Measurements from ENCODE around the gene MIF.

Gene MIF

DNA sequence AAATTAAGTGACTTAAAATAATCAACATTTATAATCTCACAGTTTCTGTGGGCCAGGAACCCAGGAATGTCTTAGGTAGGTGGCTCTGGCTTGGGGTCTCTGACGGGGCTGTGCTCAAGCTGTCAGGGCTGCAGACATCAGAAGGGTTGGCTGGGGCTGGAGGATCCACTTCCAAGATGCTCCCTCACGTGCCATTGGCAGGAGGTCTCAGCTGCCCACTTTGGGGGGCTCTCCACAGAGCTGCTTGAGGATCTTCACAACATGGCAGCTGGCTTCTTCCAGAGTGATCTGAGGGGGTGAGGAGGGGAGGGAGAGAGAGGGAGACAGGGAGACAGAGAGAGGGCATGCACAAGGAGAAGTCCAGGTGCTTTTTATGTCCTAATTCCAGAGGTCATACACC is 18.4 kb upstream of the MIF start:
- no peak overlapping the region for H3K4me3 ChIP-seq (ENCODE audit: low read length, poor library complexity, severe bottlenecking)
- TF ChIP-seq, protein P1, sequence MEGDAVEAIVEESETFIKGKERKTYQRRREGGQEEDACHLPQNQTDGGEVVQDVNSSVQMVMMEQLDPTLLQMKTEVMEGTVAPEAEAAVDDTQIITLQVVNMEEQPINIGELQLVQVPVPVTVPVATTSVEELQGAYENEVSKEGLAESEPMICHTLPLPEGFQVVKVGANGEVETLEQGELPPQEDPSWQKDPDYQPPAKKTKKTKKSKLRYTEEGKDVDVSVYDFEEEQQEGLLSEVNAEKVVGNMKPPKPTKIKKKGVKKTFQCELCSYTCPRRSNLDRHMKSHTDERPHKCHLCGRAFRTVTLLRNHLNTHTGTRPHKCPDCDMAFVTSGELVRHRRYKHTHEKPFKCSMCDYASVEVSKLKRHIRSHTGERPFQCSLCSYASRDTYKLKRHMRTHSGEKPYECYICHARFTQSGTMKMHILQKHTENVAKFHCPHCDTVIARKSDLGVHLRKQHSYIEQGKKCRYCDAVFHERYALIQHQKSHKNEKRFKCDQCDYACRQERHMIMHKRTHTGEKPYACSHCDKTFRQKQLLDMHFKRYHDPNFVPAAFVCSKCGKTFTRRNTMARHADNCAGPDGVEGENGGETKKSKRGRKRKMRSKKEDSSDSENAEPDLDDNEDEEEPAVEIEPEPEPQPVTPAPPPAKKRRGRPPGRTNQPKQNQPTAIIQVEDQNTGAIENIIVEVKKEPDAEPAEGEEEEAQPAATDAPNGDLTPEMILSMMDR (conservative IDR thresholded peaks at IDR 0.05; ENCODE audit: low read length) = no peak
- no peaks in the 10 kb centered on the region for H3K79me2 ChIP-seq (ENCODE audit: insufficient read depth, low read length)

DNA sequence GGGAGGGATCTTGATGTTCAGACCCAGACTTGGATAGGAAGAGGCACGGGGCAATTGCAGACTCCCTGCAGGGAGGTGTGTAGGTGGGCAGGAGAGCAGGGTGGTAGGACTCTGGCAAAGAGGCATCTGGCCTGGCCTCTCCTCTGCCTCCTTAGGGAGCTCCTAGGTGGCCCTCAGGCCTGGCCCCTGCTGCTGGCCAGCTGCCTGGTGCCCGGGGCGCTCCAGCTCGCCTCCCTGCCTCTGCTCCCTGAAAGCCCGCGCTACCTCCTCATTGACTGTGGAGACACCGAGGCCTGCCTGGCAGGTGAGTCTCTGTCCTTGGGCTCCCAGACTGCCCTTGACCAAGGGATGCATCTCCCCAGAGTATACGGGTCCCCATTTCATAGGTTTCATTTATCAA is 16.6 kb upstream of the MIF start:
- H3K79me2 ChIP-seq (ENCODE audit: insufficient read depth, low read length) = no peaks in the 10 kb centered on the region
- no peak overlapping the region for H3K9ac ChIP-seq (ENCODE audit: low read depth, low read length, poor library complexity, severe bottlenecking)
- H3K4me1 ChIP-seq (ENCODE audit: insufficient read depth, low read length, poor library complexity, severe bottlenecking) = no peaks in the 10 kb centered on the region
- H2AFZ ChIP-seq (ENCODE audit: low read length) = no peak overlapping the region
- peaks cover 4% of the 10 kb centered on the region; the same call in 1 of the 2 replicates for H3K36me3 ChIP-seq (ENCODE audit: insufficient read depth, low read length)
- H3K9me2 ChIP-seq (replicated peaks; ENCODE audit: low read depth, low read length) = no peaks in the 10 kb centered on the region
- no peak overlapping the region for H3K4me2 ChIP-seq (ENCODE audit: low read depth, low read length, poor library complexity, severe bottlenecking)
- TF ChIP-seq, protein P1 (conservative IDR thresholded peaks at IDR 0.05; ENCODE audit: low read length) = no peak
- no peak for TF ChIP-seq EZH2phosphoT487 (IDR thresholded peaks at IDR 0.05; ENCODE audit: borderline replicate concordance)
- no peaks in the 10 kb centered on the region for H4K20me1 ChIP-seq (ENCODE audit: insufficient read depth, low read length, poor library complexity, severe bottlenecking)
- no peaks in the 10 kb centered on the region for H3F3A ChIP-seq (ENCODE audit: low read depth)
- no peak overlapping the region for H3K4me3 ChIP-seq (ENCODE audit: low read length, poor library complexity, severe bottlenecking)
- H3K27me3 ChIP-seq (ENCODE audit: insufficient read depth, low read length, poor library complexity, severe bottlenecking) = no peaks in the 10 kb centered on the region
- no peaks in the 10 kb centered on the region for H3K9me3 ChIP-seq (ENCODE audit: insufficient read depth, low read depth, low read length)

More for the DNA sequence above, 18.4 kb upstream of the MIF start:
- no peaks in the 10 kb centered on the region for H3K27me3 ChIP-seq (ENCODE audit: insufficient read depth, low read length, poor library complexity, severe bottlenecking)
- no peaks in the 10 kb centered on the region for H3K4me1 ChIP-seq (ENCODE audit: insufficient read depth, low read length, poor library complexity, severe bottlenecking)
- no peaks in the 10 kb centered on the region for H3F3A ChIP-seq (ENCODE audit: low read depth)
- no peaks in the 10 kb centered on the region for H3K9me3 ChIP-seq (ENCODE audit: insufficient read depth, low read depth, low read length)
- peaks cover 4% of the 10 kb centered on the region; the same call in 1 of the 2 replicates for H3K36me3 ChIP-seq (ENCODE audit: insufficient read depth, low read length)
- no peak overlapping the region for H3K9ac ChIP-seq (ENCODE audit: low read depth, low read length, poor library complexity, severe bottlenecking)
- H3K9me2 ChIP-seq (replicated peaks; ENCODE audit: low read depth, low read length) = no peaks in the 10 kb centered on the region
- no peak overlapping the region for H3K4me2 ChIP-seq (ENCODE audit: low read depth, low read length, poor library complexity, severe bottlenecking)
- no peaks in the 10 kb centered on the region for H4K20me1 ChIP-seq (ENCODE audit: insufficient read depth, low read length, poor library complexity, severe bottlenecking)
- H2AFZ ChIP-seq (ENCODE audit: low read length) = no peak overlapping the region

DNA sequence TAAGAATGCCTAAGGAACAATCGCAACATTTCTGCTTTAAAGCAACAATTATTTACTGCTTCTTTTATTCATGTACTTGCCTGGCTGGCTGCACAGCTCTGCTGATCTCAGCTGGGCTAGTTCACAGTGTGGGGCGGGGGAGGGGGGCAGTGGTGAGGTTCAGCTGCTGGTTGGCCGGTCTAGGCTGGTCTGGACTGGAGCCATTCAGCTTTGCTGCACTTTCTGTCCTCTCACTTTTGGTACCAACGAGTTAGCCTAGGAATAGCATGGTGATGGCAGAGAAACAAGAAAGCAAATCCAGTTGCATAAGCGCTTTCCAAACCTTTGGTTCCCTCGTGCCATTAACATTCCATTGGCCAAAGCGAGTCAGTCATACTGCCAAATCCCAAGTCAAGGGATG is 16.0 kb upstream of the MIF start:
- Histone ChIP-seq H4K20me1 (ENCODE audit: insufficient read depth, low read length, poor library complexity, severe bottlenecking) (no peaks in the 10 kb centered on the region), H3K27me3 (ENCODE audit: insufficient read depth, low read length, poor library complexity, severe bottlenecking) (no peaks in the 10 kb centered on the region), H3K4me2 (ENCODE audit: low read depth, low read length, poor library complexity, severe bottlenecking) (no peak overlapping the region), H3K79me2 (ENCODE audit: insufficient read depth, low read length) (no peaks in the 10 kb centered on the region), H3K4me3 (ENCODE audit: low read length, poor library complexity, severe bottlenecking) (no peak overlapping the region), H3K36me3 (ENCODE audit: insufficient read depth, low read length) (peaks cover 4% of the 10 kb centered on the region; the same call in 1 of the 2 replicates), H2AFZ (ENCODE audit: low read length) (no peak overlapping the region), H3F3A (ENCODE audit: low read depth) (no peaks in the 10 kb centered on the region), H3K9ac (ENCODE audit: low read depth, low read length, poor library complexity, severe bottlenecking) (no peak overlapping the region), H3K9me2 (replicated peaks; ENCODE audit: low read depth, low read length) (no peaks in the 10 kb centered on the region), H3K4me1 (ENCODE audit: insufficient read depth, low read length, poor library complexity, severe bottlenecking) (no peaks in the 10 kb centered on the region), H3K9me3 (ENCODE audit: insufficient read depth, low read depth, low read length) (no peaks in the 10 kb centered on the region)
- TF ChIP-seq EZH2phosphoT487 (IDR thresholded peaks at IDR 0.05; ENCODE audit: borderline replicate concordance) = no peak
- TF ChIP-seq, protein P1 (conservative IDR thresholded peaks at IDR 0.05; ENCODE audit: low read length) = no peak
